ENCODE data around the gene ZNF526. TPM values are rescaled to one million over a fixed set of nuclear protein-coding genes. Genes with fewer than 3 reads are reported as not detected.

Gene ZNF526
- total RNA-seq, 4 donors from 2014 or later = 3.8 to 6.3 (median 4.0) TPM

DNA sequence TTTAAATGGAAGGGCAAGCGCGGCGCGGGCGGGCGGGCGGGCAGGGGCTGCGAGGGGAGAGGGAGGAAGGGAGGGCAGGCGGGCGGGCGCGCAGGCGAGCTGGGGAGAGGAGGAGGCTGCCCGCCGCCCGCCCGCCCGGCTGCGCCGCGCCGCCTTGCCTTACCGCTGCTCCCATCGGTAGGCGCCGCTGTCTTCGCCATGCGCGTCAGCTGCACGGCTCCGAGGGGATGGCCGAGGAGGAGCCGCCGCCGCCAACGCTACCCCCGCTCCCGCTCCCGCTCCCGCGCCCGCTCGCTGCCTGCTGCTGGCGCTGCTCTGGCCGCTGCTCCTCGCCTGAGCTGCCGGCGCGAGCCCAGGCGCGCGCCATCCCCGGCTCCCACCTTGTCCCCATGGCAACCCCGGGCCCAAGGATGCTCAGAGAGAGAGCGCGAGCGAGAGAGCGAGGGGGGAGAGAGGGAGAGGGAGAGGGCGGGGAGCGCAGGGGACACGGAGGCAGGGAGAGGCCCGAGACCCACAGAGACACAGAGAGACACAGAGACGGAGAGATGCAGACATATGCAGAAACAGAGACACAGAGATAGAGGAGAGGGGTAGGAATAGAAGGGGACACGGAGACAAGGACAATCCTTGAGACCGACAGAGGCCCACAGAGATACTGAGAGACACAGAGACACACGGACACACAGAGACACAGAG, 43.0 kb upstream of the ZNF526 start:
- intact Hi-C loops (cut with DNase I) = loop anchor here (5.0 kb wide), 1 partner anchor 45 kb away; the partner anchor contains the start of gene POU2F2
- 3 to 6% methylated on average over 9 to 15 of the region's 66 CpGs for WGBS, 2 donors
- DNase-seq = no peak

GRCh38 chr19:42177686-42178019, 42.5 kb upstream of the ZNF526 start:
- no peak for DNase-seq
- Histone ChIP-seq H3K27me3 (peaks cover 15 to 100% (median 28%) of the 10 kb centered on the region in 4 donors), H3K36me3 (no peaks in the 10 kb centered on the region), H3K4me1 (peaks cover 0 to 22% (median 8%) of the 10 kb centered on the region in 3 donors), H3K27ac (no peak overlapping the region), H3K9me3 (no peaks in the 10 kb centered on the region), H3K4me3 (no peak overlapping the region)
- intact Hi-C loops (cut with DNase I) = loop anchor here (5.0 kb wide), 1 partner anchor 45 kb away; the partner anchor contains the start of gene POU2F2
- 27 to 31% methylated on average over 3 of the region's 3 CpGs for WGBS, 2 donors
- TF ChIP-seq, protein P1, sequence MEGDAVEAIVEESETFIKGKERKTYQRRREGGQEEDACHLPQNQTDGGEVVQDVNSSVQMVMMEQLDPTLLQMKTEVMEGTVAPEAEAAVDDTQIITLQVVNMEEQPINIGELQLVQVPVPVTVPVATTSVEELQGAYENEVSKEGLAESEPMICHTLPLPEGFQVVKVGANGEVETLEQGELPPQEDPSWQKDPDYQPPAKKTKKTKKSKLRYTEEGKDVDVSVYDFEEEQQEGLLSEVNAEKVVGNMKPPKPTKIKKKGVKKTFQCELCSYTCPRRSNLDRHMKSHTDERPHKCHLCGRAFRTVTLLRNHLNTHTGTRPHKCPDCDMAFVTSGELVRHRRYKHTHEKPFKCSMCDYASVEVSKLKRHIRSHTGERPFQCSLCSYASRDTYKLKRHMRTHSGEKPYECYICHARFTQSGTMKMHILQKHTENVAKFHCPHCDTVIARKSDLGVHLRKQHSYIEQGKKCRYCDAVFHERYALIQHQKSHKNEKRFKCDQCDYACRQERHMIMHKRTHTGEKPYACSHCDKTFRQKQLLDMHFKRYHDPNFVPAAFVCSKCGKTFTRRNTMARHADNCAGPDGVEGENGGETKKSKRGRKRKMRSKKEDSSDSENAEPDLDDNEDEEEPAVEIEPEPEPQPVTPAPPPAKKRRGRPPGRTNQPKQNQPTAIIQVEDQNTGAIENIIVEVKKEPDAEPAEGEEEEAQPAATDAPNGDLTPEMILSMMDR (IDR thresholded peaks at IDR 0.05) = no peak
- no peak for TF ChIP-seq POLR2A (IDR thresholded peaks at IDR 0.05)

More for the DNA sequence above, 43.0 kb upstream of the ZNF526 start:
- Histone ChIP-seq H3K36me3 (no peaks in the 10 kb centered on the region), H3K27ac (peak overlapping the region in 1 of 4 donors; percentile 33), H3K4me3 (peak overlapping the region; percentile 22 to 69 (median 46)), H3K9me3 (no peaks in the 10 kb centered on the region), H3K27me3 (peaks cover 15 to 100% (median 28%) of the 10 kb centered on the region in 4 donors), H3K4me1 (peaks cover 0 to 22% (median 8%) of the 10 kb centered on the region in 3 donors)
- TF ChIP-seq, protein P1 (IDR thresholded peaks at IDR 0.05) = peak in 3 of 6 experiments; percentile 22 to 45 (median 36)
- no peak for TF ChIP-seq POLR2A (IDR thresholded peaks at IDR 0.05)

DNA sequence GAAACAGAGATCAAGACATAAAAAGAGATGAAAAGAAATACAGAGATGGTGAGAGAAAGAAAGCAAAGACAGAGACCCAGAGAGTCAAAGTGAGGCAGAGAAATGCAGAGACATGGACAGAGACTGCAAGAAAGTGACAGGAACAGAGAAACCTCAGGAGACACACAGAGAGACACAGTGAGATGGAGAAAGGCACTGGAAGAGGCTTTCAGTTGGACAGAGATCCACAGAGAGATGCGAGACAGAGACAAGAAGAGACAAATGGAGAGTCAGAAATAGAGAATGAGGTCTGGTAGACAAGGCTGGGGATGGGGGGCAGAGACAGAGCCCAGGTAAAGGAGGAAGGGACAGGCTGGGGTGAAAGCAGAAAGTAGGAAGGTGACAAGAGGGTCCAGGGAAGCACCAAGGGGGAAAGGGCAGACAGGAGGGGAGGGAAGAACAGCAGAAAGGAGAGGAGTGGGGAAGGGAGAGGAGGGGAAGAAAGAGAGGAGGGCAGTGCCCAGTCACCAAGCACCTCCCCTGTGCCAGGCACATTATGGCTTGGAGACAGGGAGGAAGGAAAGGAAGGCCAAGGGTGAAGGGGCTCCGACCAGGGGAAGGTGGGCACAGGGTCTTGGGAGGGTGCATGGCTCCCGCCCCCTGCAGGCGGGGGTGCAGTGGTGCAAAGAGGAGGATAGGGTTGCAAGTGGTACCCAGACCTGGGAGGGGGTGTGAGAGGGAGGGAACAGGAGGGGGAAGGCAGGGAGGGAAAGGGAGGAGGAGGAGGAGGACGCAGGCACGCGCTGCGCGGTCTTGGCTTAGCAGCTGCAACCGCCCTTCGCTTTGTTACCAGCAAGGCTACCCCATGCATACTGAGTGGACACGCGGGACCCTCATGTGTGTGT, 41.1 kb upstream of the ZNF526 start:
- H3K36me3 ChIP-seq = no peaks in the 10 kb centered on the region
- H3K9me3 ChIP-seq = no peaks in the 10 kb centered on the region
- no peak for DNase-seq
- 7 to 17% methylated on average over 12 to 13 of the region's 13 CpGs for WGBS, 2 donors
- TF ChIP-seq, protein P1 (IDR thresholded peaks at IDR 0.05) = no peak
- TF ChIP-seq POLR2A (IDR thresholded peaks at IDR 0.05) = no peak
- H3K27ac ChIP-seq = no peak overlapping the region
- intact Hi-C loops (cut with DNase I) = loop anchor here (5.0 kb wide), 1 partner anchor 47 kb away; the partner anchor contains the start of gene POU2F2
- no peak overlapping the region for H3K4me3 ChIP-seq
- H3K4me1 ChIP-seq = peaks cover 0 to 22% (median 8%) of the 10 kb centered on the region in 3 donors
- peaks cover 15 to 87% (median 28%) of the 10 kb centered on the region in 4 donors for H3K27me3 ChIP-seq

DNA sequence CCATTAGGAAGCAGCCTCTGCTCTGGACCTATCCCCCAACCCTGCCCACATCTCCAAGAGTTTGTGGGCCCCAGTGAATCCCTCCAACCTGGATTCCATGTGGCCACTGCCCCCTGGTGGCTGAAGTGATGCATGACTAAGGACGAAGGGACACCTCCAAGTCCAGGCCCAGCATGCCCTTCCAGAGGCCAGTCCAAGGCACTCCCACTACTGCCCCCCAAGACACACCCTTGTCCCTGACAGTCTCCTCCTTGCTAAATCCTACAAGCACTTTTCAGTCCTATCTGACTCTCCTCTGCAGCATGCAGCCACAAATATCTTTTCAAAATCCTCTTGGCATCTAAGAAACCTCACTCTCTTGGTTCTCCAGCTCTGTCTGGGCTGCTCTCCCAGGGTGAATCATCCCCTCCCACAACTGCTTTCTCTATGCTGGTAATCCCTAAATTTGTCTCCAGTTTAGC, 35.7 kb upstream of the ZNF526 start:
- DNase-seq = no peak
- TF ChIP-seq POLR2A (IDR thresholded peaks at IDR 0.05) = no peak
- TF ChIP-seq, protein P1 (IDR thresholded peaks at IDR 0.05) = peak; percentile 77 to 90 (median 83)
- no peaks in the 10 kb centered on the region for H3K9me3 ChIP-seq
- no peak overlapping the region for H3K4me3 ChIP-seq
- no peaks in the 10 kb centered on the region for H3K36me3 ChIP-seq
- H3K27me3 ChIP-seq = peaks cover 3 to 33% (median 8%) of the 10 kb centered on the region in 4 donors
- 0% methylated on average over 1 of the region's 1 CpG for WGBS, 2 donors
- peaks cover 0 to 13% (median 3%) of the 10 kb centered on the region in 3 donors for H3K4me1 ChIP-seq
- H3K27ac ChIP-seq = no peak overlapping the region
- intact Hi-C loops (cut with DNase I) = no loop called here

Data from esophagus squamous epithelium (tissue), 5 donors.